Brain microvascular endothelial cell (primary cell): ENCODE measurements around the gene PTAR1.
A peak's percentile ranks its signal among the peaks of the same experiment; 100 is the strongest.

Source experiments
- DNase-seq: peaks from one replicate; pipeline ENCODE4 v3.0.0-alpha.2; 2020
- H3K27ac ChIP-seq: fragments of 250-450 bp; sonication (Bioruptor Pico); 2 replicates; pipeline ENCODE4 v1.5.1; 2020; ENCODE audit warnings: mild to moderate bottlenecking, moderate library complexity
- H3K27me3 ChIP-seq: fragments of 250-450 bp; sonication (Bioruptor Pico); replicated peaks from 2 replicates; pipeline ENCODE4 v1.5.1; 2020; ENCODE audit warnings: mild to moderate bottlenecking
- H3K36me3 ChIP-seq: fragments of 250-450 bp; sonication (Bioruptor Pico); replicated peaks from 2 replicates; pipeline ENCODE4 v1.5.1; 2020; ENCODE audit warnings: mild to moderate bottlenecking
- H3K4me3 ChIP-seq: 2 replicates; pipeline ENCODE4 v1.5.1; 2011; ENCODE audit warnings: low read depth, mild to moderate bottlenecking, control low read depth, low read length, moderate library complexity
- in situ Hi-C: cut with HindIII; loops from 2 replicates; pipeline ENCODE4 v1.10.0; 2017; ENCODE audit warnings: low sequenced_read_pairs, low pct_ligation_motif_present
- TF ChIP-seq, protein P1 (sequence below): IDR thresholded peaks from 2 replicates; pipeline ENCODE4 v1.5.1; 2011; ENCODE audit warnings: low read depth, mild to moderate bottlenecking, moderate library complexity, low read length, control low read depth, inconsistent platforms; ENCODE audit errors: missing control alignments

PTAR1 gene

DNA sequence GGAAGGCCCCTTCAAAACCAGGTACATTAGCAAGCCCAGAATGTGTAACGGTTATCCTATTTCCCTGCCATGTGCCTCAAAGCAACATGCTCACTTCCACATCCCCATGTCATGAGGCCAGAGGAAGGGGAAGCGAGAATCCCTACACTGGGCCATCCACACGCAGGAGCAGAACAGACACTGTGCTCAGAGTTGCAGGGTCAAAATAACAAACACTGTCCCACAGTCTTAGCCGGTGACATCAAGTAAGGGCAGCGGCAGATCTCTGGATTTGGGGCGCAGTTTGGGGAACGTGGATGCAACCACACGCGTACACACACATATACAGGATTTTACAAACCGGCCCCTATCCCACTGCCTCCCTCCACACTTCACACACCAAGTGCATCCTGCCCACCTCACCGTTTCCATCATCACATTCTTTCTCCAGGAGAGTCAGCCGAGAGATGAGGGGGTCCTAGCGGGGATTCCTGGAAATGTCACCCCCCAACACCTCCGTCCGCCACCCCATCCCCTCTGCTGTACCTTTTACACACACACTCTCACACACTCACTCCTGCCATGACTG is 88.4 kb downstream of the PTAR1 start:
- in situ Hi-C loops: no loop called here
- no peak for DNase-seq
- Histone ChIP-seq H3K27me3 (no peaks in the 10 kb centered on the region), H3K36me3 (no peaks in the 10 kb centered on the region), H3K4me3 (peak overlapping the region; percentile 74), H3K27ac (no peak overlapping the region)
- TF ChIP-seq, protein P1, sequence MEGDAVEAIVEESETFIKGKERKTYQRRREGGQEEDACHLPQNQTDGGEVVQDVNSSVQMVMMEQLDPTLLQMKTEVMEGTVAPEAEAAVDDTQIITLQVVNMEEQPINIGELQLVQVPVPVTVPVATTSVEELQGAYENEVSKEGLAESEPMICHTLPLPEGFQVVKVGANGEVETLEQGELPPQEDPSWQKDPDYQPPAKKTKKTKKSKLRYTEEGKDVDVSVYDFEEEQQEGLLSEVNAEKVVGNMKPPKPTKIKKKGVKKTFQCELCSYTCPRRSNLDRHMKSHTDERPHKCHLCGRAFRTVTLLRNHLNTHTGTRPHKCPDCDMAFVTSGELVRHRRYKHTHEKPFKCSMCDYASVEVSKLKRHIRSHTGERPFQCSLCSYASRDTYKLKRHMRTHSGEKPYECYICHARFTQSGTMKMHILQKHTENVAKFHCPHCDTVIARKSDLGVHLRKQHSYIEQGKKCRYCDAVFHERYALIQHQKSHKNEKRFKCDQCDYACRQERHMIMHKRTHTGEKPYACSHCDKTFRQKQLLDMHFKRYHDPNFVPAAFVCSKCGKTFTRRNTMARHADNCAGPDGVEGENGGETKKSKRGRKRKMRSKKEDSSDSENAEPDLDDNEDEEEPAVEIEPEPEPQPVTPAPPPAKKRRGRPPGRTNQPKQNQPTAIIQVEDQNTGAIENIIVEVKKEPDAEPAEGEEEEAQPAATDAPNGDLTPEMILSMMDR: peak; percentile 1

DNA sequence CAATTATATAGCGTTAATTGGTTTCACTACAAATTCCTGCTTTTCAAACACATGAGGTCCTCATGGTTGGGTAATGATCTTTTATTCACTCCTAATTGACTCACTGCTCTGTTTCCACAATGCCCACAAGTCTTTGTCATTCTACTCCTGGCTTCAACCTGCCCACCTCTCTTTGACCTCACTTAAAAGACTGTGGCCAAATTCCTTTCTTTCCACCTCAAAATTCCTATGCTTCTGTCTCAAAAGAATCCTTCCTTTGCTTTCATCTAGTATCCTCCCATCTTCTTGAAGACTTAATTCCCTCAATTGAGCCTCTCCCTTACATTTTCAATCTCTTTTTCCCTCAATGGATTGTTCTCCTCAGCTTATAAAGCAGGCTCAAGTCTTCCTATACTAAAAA is 92.5 kb downstream of the PTAR1 start:
- in situ Hi-C loops: no loop called here
- DNase-seq: no peak
- Histone ChIP-seq H3K4me3 (no peak overlapping the region), H3K27ac (no peak overlapping the region), H3K36me3 (no peaks in the 10 kb centered on the region), H3K27me3 (no peaks in the 10 kb centered on the region)
- TF ChIP-seq, protein P1: no peak

DNA sequence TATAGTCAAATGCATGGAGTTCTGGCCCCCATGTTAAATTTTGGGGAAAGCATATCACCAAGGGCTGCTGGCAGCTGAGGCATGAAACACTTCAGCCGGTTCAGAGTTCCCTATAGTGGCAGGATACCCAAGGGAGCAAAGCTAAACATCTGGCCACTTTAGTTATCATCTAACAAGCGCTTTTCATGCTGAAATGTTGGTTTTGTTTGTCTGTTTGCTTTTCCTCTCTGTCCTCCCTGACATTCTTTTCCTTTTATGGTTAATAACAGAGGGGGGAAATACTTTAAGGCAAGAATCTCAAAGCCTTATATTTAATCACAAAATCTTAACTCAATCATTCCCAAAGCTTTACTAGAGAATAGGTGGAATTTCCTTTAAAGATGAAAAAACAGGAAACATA is 99.5 kb downstream of the PTAR1 start:
- in situ Hi-C loops: no loop called here

More for the DNA sequence above, 99.5 kb downstream of the PTAR1 start:
- DNase-seq: no peak
- Histone ChIP-seq H3K4me3 (no peak overlapping the region), H3K36me3 (no peaks in the 10 kb centered on the region), H3K27me3 (no peaks in the 10 kb centered on the region), H3K27ac (no peak overlapping the region)
- TF ChIP-seq, protein P1: no peak
